ENCODE measurements around the gene ARHGEF3. TPM values are rescaled to one million over a fixed set of nuclear protein-coding genes. Genes with fewer than 3 reads are reported as not detected.

Gene ARHGEF3
- total RNA-seq, 2 donors from 2014 or later = 12.3 to 17.0 TPM

GRCh38 chr3:56812754-56813652, 11.3 kb upstream of the ARHGEF3 start:
- ATAC-seq (replicated peaks) = no peak
- H3K4me1 Mint-ChIP-seq = peaks cover 45% of the 10 kb centered on the region
- peak overlapping the region; percentile 46 for H3K4me3 Mint-ChIP-seq
- peak overlapping the region; percentile 65 for H3K27ac Mint-ChIP-seq
- no peaks in the 10 kb centered on the region for H3K9me3 Mint-ChIP-seq
- H3K27me3 Mint-ChIP-seq = no peaks in the 10 kb centered on the region
- H3K36me3 Mint-ChIP-seq (ENCODE audit: low read depth) = no peaks in the 10 kb centered on the region

- H3K36me3 Mint-ChIP-seq (ENCODE audit: low read depth) = no peaks in the 10 kb centered on the region
- ATAC-seq (replicated peaks) = no peak
- H3K27me3 Mint-ChIP-seq = no peaks in the 10 kb centered on the region
- H3K4me1 Mint-ChIP-seq = peaks cover 50% of the 10 kb centered on the region
- H3K9me3 Mint-ChIP-seq = no peaks in the 10 kb centered on the region
- peak overlapping the region; percentile 36 for H3K27ac Mint-ChIP-seq
- peak overlapping the region; percentile 46 for H3K4me3 Mint-ChIP-seq
Observed at GRCh38 chr3:56811546-56812202, 9.9 kb upstream of the ARHGEF3 start.

DNA sequence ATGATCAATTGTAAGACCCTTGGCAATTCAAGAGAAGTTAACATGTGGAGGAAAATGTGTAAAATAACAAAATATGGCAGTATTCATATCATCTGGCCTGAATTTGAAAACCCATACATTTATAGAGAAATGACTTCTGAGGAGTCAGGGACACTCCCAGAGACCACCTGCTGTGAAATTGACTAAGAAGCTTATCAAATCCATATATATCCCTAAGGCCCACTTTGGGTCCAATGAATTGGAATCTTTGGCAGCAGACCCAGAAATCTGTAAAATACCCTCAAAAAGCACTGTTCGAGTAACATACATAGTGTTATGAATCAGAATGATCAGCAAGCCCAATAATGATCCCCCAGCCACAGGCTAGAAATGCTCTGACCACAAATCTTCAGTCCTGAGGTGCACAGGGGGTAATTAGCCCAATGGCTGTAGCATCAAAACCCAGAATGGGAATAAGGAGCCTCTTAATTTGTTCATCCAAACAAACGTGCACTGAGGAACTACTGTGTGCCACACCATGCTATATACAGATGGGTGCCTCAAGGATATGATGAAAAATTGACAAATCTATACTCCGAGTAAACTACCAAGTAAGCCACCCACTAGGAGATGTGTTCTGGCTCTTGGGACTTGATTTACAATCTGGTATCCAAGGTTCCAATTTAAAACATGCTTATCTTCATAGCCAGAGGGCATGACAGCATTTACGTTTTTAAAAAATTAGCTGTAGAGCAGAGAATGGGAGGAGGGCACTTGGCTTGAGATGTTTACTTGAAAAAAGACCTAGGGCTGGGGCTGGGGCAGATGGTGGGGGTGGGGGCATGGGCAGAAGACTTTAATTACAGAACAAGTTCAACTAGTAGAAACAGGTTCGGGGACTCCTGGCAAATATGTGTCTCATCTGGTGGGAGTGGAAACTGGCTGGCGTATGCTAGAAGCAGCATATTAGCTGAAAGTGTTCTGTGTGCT, 9.1 kb upstream of the ARHGEF3 start:
- H3K4me1 Mint-ChIP-seq = peaks cover 44% of the 10 kb centered on the region
- H3K36me3 Mint-ChIP-seq (ENCODE audit: low read depth) = no peaks in the 10 kb centered on the region
- H3K27me3 Mint-ChIP-seq = no peaks in the 10 kb centered on the region
- H3K9me3 Mint-ChIP-seq = no peaks in the 10 kb centered on the region
- ATAC-seq (replicated peaks) = no peak
- H3K4me3 Mint-ChIP-seq = peak overlapping the region; percentile 46
- H3K27ac Mint-ChIP-seq = peak overlapping the region; percentile 36

- H3K36me3 Mint-ChIP-seq (ENCODE audit: low read depth) = no peaks in the 10 kb centered on the region
- no peaks in the 10 kb centered on the region for H3K9me3 Mint-ChIP-seq
- H3K27me3 Mint-ChIP-seq = no peaks in the 10 kb centered on the region
- H3K27ac Mint-ChIP-seq = no peak overlapping the region
- no peak for ATAC-seq (replicated peaks)
- peaks cover 10% of the 10 kb centered on the region for H3K4me1 Mint-ChIP-seq
- H3K4me3 Mint-ChIP-seq = no peak overlapping the region
Observed at GRCh38 chr3:56806407-56806806, 4.7 kb upstream of the ARHGEF3 start.

DNA sequence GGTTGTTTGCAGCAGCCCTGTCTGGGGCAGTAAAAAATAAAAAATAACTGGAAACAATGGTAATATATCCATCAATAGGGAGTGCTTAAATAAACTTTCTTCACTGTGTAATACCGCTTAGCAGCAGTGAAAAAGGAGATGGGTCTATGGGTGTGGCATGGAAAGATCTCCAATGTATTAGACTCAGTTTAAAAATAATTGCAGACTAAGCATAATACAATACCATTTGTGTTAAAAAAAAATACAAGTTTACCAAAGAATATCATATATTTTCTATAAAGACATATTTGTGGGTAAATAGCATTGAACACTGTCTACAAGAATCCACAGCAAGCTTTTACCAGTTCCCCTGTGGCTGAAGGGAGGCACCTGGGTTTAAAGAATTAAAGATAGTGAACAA, 1.0 kb upstream of the ARHGEF3 start:
- no peak for ATAC-seq (replicated peaks)
- Mint-ChIP-seq H3K36me3 (ENCODE audit: low read depth) (peaks cover 8% of the 10 kb centered on the region), H3K27ac (no peak overlapping the region), H3K9me3 (no peaks in the 10 kb centered on the region), H3K4me1 (peaks cover 20% of the 10 kb centered on the region), H3K4me3 (peak overlapping the region; percentile 88), H3K27me3 (no peaks in the 10 kb centered on the region)

DNA sequence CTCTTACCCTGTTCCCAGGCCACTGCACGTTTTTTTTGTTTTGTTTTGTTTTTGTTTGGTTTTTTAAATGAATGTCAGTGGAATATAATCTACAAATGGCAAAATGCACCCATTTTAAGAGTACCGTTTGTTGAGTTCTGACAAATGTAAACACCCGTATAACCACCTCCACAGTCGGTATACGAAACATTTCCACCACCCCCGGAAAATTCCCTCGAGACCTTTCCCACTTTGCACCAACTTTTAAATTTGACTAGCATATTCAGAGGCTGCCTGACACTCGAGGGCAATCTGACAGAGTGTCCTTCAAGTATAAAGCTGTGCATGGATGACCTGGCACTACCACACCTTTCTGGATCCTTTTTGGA, 613 bp upstream of the ARHGEF3 start:
- Mint-ChIP-seq H3K27ac (no peak overlapping the region), H3K27me3 (no peaks in the 10 kb centered on the region), H3K4me3 (peak overlapping the region; percentile 88), H3K36me3 (ENCODE audit: low read depth) (peaks cover 8% of the 10 kb centered on the region), H3K9me3 (no peaks in the 10 kb centered on the region), H3K4me1 (peaks cover 22% of the 10 kb centered on the region)
- ATAC-seq (replicated peaks) = no peak

DNA sequence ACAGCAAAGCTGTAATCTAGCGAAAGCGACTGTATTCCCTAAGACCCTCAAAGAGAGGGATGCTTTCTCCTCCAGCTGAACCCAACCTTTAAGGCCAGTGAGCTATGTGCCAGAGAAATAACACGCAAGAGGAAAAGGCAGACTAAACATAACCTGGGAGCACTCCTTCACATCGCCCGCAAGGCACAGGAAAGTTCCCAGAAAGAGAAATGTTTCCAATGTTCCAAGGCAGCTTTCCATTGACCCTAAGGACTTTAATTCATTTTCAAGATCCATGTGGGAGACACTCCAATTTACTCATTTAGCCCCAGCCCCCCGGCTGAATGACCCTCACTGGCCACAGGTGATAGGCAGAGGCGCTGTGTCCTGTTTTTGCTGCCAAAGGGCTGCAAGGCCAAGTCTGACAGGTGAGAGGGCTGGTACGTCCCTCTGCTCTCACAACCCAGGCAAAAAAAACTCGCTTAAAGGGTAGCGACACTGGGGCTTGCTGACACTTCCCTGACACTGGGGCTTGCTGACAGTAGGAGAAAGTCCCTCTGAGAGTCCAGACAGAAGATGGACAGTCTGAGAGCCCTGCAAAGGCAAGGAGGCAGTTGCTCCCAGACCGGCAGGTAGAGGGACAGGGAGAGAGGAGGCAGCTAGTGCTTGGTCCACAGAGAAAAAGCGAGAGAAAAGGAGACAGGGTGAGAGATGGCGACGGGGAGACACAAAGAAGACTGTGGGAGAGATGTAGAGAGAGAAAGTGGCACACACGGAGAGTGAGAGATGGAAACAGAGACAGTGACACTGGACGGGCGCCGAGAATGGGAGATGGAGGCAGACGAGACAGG, 702 bp downstream of the ARHGEF3 start:
- no peaks in the 10 kb centered on the region for H3K9me3 Mint-ChIP-seq
- peak overlapping the region; percentile 88 for H3K4me3 Mint-ChIP-seq
- peaks cover 13% of the 10 kb centered on the region for H3K36me3 Mint-ChIP-seq (ENCODE audit: low read depth)
- H3K27me3 Mint-ChIP-seq = no peaks in the 10 kb centered on the region
- peak overlapping the region; percentile 62 for H3K27ac Mint-ChIP-seq
- H3K4me1 Mint-ChIP-seq = peaks cover 32% of the 10 kb centered on the region
- ATAC-seq (replicated peaks) = peak; percentile 28

GRCh38 chr3:56800130-56800831, 1.5 kb downstream of the ARHGEF3 start:
- Mint-ChIP-seq H3K36me3 (ENCODE audit: low read depth) (peaks cover 19% of the 10 kb centered on the region), H3K4me3 (peak overlapping the region; percentile 88), H3K4me1 (peaks cover 38% of the 10 kb centered on the region), H3K27ac (peak overlapping the region; percentile 62), H3K27me3 (no peaks in the 10 kb centered on the region), H3K9me3 (no peaks in the 10 kb centered on the region)
- peak; percentile 75 for ATAC-seq (replicated peaks)

DNA sequence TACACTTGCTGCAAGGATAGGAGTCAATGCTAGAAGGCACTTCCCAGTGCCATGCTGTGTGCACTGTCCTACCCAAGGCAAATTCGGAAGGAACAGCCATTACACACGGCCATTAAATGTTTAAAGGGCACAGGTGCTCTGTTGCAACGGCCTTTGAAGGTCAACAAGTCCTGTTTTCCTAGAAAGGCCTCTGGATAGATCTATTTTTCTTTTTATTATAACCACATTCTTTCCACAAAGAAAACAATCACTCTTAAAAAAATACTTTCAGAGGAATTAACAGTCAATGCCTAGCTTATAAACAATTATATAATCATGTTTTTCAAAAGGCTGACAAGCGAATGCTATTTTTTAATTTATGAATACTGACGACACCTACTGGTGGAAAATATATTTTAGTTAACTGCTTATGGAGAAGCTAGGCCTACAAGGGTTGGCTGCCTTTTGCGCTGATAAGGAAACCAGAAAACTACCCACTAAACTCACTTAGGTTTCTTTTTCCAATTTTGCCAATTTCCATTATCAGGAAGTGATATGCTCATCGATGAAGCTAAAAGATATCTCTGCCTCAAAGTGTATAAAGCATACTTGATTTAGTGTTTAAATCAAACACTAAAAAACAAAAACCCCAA, 2.4 kb downstream of the ARHGEF3 start:
- Mint-ChIP-seq H3K36me3 (ENCODE audit: low read depth) (peaks cover 23% of the 10 kb centered on the region), H3K4me3 (peak overlapping the region; percentile 88), H3K27me3 (no peaks in the 10 kb centered on the region), H3K9me3 (no peaks in the 10 kb centered on the region), H3K4me1 (peaks cover 41% of the 10 kb centered on the region), H3K27ac (peak overlapping the region; percentile 62)
- ATAC-seq (replicated peaks) = no peak

GRCh38 chr3:56796996-56797395, 4.8 kb downstream of the ARHGEF3 start:
- no peak for ATAC-seq (replicated peaks)
- no peaks in the 10 kb centered on the region for H3K9me3 Mint-ChIP-seq
- peaks cover 54% of the 10 kb centered on the region for H3K4me1 Mint-ChIP-seq
- no peaks in the 10 kb centered on the region for H3K27me3 Mint-ChIP-seq
- peaks cover 29% of the 10 kb centered on the region for H3K36me3 Mint-ChIP-seq (ENCODE audit: low read depth)
- H3K27ac Mint-ChIP-seq = peak overlapping the region; percentile 30
- H3K4me3 Mint-ChIP-seq = peak overlapping the region; percentile 88

GRCh38 chr3:56796202-56796601, 5.5 kb downstream of the ARHGEF3 start:
- Mint-ChIP-seq H3K36me3 (ENCODE audit: low read depth) (peaks cover 29% of the 10 kb centered on the region), H3K4me3 (peak overlapping the region; percentile 88), H3K4me1 (peaks cover 55% of the 10 kb centered on the region), H3K27me3 (no peaks in the 10 kb centered on the region), H3K9me3 (no peaks in the 10 kb centered on the region), H3K27ac (peak overlapping the region; percentile 47)
- ATAC-seq (replicated peaks) = peak; percentile 44

DNA sequence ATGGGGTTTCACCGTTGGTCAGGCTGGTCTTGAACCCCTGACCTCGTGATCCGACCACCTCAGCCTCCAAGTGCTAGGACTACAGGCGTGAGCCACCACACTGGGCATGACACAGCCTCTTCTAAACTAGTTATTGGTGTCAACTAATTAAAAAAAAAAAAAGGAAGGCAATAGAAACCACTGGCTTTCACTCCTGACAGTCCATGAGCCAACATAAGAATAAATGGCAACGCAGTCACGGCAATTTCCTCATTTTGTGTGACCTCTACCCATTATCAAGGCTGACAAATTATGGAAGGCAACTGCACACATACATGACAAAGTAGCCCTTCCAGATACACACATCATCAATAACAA, 5.9 kb downstream of the ARHGEF3 start:
- peak overlapping the region; percentile 88 for H3K4me3 Mint-ChIP-seq
- ATAC-seq (replicated peaks) = no peak
- H3K9me3 Mint-ChIP-seq = no peaks in the 10 kb centered on the region
- H3K27ac Mint-ChIP-seq = peak overlapping the region; percentile 47
- peaks cover 57% of the 10 kb centered on the region for H3K4me1 Mint-ChIP-seq
- H3K36me3 Mint-ChIP-seq (ENCODE audit: low read depth) = peaks cover 28% of the 10 kb centered on the region
- H3K27me3 Mint-ChIP-seq = no peaks in the 10 kb centered on the region
